ENCODE data around the gene ADRB1. TPM values are rescaled to one million over a fixed set of nuclear protein-coding genes. Genes with fewer than 3 reads are reported as not detected.

ADRB1 gene
- total RNA-seq, 1 experiment from 2014 or later = 0.15 TPM

DNA sequence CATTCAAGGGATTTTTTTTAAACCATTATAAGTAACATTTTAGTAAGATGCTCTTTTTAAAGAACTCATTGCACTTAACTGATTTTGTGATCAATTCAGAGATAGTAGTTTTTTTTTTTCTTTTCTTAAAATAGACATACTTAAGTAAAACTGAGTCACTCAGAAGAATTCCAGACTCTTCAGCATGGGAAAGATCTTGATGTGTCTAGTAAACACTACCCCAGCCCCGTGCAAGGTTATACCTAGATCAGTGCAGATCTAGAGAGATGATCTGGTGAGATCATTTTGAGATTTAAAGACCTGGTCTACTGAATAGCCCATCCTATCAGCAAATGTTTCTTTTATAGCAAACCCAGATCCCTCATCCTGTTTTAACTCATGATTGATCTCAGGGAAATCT, 8.6 kb downstream of the ADRB1 start:
- DNase-seq (no peak), ATAC-seq (no peak)
- intact Hi-C loops (cut with micrococcal nuclease) = no loop called here
- no peak overlapping the region for H3K4me3 ChIP-seq (ENCODE audit: low read length)
- H3K79me2 ChIP-seq (ENCODE audit: low read length) = no peaks in the 10 kb centered on the region
- H3F3A ChIP-seq (ENCODE audit: low read length, unreplicated experiment) = no peaks in the 10 kb centered on the region
- no peaks in the 10 kb centered on the region for H3K4me1 ChIP-seq (ENCODE audit: insufficient read depth, low read length)
- no peak overlapping the region for H2AFZ ChIP-seq (ENCODE audit: low read length)
- no peaks in the 10 kb centered on the region for H3K9me2 ChIP-seq (replicated peaks; ENCODE audit: low read length)
- H3K4me2 ChIP-seq (ENCODE audit: low read length) = no peak overlapping the region
- no peaks in the 10 kb centered on the region for H4K20me1 ChIP-seq (ENCODE audit: low read length)
- peaks cover 34% of the 10 kb centered on the region for H3K27me3 ChIP-seq (ENCODE audit: low read length)
- BruUV-seq (replicated peaks) = no TSS peak
- POLR2A ChIA-PET (ENCODE audit: unreplicated experiment) = no interaction called here
- no peak overlapping the region for H3K27ac ChIP-seq (ENCODE audit: low read length)
- CTCF ChIA-PET = no interaction called here
- no peaks in the 10 kb centered on the region for H3K9me3 ChIP-seq (ENCODE audit: low read length)
- H3K9ac ChIP-seq (ENCODE audit: low read length) = no peak overlapping the region
- H3K36me3 ChIP-seq (ENCODE audit: low read depth, low read length) = no peaks in the 10 kb centered on the region
- TF ChIP-seq EZH2phosphoT487 (IDR thresholded peaks at IDR 0.05; ENCODE audit: borderline replicate concordance, low read length) (no peak), CTCF (conservative IDR thresholded peaks at IDR 0.05; ENCODE audit: low read depth, low read length) (no peak), EZH2 (IDR thresholded peaks at IDR 0.05; ENCODE audit: low read length, unreplicated experiment) (no peak)

- ChIA-PET POLR2A (ENCODE audit: unreplicated experiment) (no interaction called here), CTCF (no interaction called here)
- ATAC-seq = no peak
- Histone ChIP-seq H3K4me2 (ENCODE audit: low read length) (no peak overlapping the region), H3K27ac (ENCODE audit: low read length) (no peak overlapping the region), H3K4me3 (ENCODE audit: low read length) (no peak overlapping the region), H2AFZ (ENCODE audit: low read length) (no peak overlapping the region), H3K4me1 (ENCODE audit: insufficient read depth, low read length) (no peaks in the 10 kb centered on the region), H4K20me1 (ENCODE audit: low read length) (no peaks in the 10 kb centered on the region), H3F3A (ENCODE audit: low read length, unreplicated experiment) (no peaks in the 10 kb centered on the region), H3K27me3 (ENCODE audit: low read length) (peaks cover 17% of the 10 kb centered on the region), H3K9me2 (replicated peaks; ENCODE audit: low read length) (no peaks in the 10 kb centered on the region), H3K79me2 (ENCODE audit: low read length) (no peaks in the 10 kb centered on the region), H3K9me3 (ENCODE audit: low read length) (no peaks in the 10 kb centered on the region), H3K36me3 (ENCODE audit: low read depth, low read length) (no peaks in the 10 kb centered on the region), H3K9ac (ENCODE audit: low read length) (no peak overlapping the region)
- TF ChIP-seq EZH2 (IDR thresholded peaks at IDR 0.05; ENCODE audit: low read length, unreplicated experiment) (no peak), CTCF (conservative IDR thresholded peaks at IDR 0.05; ENCODE audit: low read depth, low read length) (no peak), EZH2phosphoT487 (IDR thresholded peaks at IDR 0.05; ENCODE audit: borderline replicate concordance, low read length) (no peak)
- intact Hi-C loops (cut with micrococcal nuclease) = no loop called here
- DNase-seq = no peak
- BruUV-seq (replicated peaks) = no TSS peak
Measured at GRCh38 chr10:114053946-114054345, 10.3 kb downstream of the ADRB1 start.

GRCh38 chr10:114057855-114058254, 14.2 kb downstream of the ADRB1 start:
- no peaks in the 10 kb centered on the region for H3K9me3 ChIP-seq (ENCODE audit: low read length)
- no peak overlapping the region for H2AFZ ChIP-seq (ENCODE audit: low read length)
- no peaks in the 10 kb centered on the region for H3K9me2 ChIP-seq (replicated peaks; ENCODE audit: low read length)
- no peaks in the 10 kb centered on the region for H3K27me3 ChIP-seq (ENCODE audit: low read length)
- BruUV-seq (replicated peaks) = no TSS peak
- ATAC-seq (no peak), DNase-seq (no peak)
- intact Hi-C loops (cut with micrococcal nuclease) = no loop called here
- H3K36me3 ChIP-seq (ENCODE audit: low read depth, low read length) = no peaks in the 10 kb centered on the region
- H3K79me2 ChIP-seq (ENCODE audit: low read length) = no peaks in the 10 kb centered on the region
- TF ChIP-seq EZH2phosphoT487 (IDR thresholded peaks at IDR 0.05; ENCODE audit: borderline replicate concordance, low read length) = no peak
- TF ChIP-seq CTCF (conservative IDR thresholded peaks at IDR 0.05; ENCODE audit: low read depth, low read length) = no peak
- TF ChIP-seq EZH2 (IDR thresholded peaks at IDR 0.05; ENCODE audit: low read length, unreplicated experiment) = no peak
- CTCF ChIA-PET = no interaction called here
- H3F3A ChIP-seq (ENCODE audit: low read length, unreplicated experiment) = no peaks in the 10 kb centered on the region
- no peak overlapping the region for H3K9ac ChIP-seq (ENCODE audit: low read length)
- H3K4me2 ChIP-seq (ENCODE audit: low read length) = no peak overlapping the region
- H3K27ac ChIP-seq (ENCODE audit: low read length) = no peak overlapping the region
- no peak overlapping the region for H3K4me3 ChIP-seq (ENCODE audit: low read length)
- H3K4me1 ChIP-seq (ENCODE audit: insufficient read depth, low read length) = no peaks in the 10 kb centered on the region
- no peaks in the 10 kb centered on the region for H4K20me1 ChIP-seq (ENCODE audit: low read length)
- POLR2A ChIA-PET (ENCODE audit: unreplicated experiment) = no interaction called here
